GM19397 (cell line): Measurements from ENCODE around the gene TFPT.
A peak's percentile ranks its signal among the peaks of the same experiment; 100 is the strongest.

ENCODE experiments used
- ATAC-seq: cut with Tn5 transposase; IDR thresholded peaks from one replicate; pipeline ENCODE4 v1.9.1; 2021; ENCODE audit warnings: mild to moderate bottlenecking, moderate library complexity; ENCODE audit not compliant: unreplicated experiment

Gene TFPT, protein sequence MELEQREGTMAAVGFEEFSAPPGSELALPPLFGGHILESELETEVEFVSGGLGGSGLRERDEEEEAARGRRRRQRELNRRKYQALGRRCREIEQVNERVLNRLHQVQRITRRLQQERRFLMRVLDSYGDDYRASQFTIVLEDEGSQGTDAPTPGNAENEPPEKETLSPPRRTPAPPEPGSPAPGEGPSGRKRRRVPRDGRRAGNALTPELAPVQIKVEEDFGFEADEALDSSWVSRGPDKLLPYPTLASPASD

DNA sequence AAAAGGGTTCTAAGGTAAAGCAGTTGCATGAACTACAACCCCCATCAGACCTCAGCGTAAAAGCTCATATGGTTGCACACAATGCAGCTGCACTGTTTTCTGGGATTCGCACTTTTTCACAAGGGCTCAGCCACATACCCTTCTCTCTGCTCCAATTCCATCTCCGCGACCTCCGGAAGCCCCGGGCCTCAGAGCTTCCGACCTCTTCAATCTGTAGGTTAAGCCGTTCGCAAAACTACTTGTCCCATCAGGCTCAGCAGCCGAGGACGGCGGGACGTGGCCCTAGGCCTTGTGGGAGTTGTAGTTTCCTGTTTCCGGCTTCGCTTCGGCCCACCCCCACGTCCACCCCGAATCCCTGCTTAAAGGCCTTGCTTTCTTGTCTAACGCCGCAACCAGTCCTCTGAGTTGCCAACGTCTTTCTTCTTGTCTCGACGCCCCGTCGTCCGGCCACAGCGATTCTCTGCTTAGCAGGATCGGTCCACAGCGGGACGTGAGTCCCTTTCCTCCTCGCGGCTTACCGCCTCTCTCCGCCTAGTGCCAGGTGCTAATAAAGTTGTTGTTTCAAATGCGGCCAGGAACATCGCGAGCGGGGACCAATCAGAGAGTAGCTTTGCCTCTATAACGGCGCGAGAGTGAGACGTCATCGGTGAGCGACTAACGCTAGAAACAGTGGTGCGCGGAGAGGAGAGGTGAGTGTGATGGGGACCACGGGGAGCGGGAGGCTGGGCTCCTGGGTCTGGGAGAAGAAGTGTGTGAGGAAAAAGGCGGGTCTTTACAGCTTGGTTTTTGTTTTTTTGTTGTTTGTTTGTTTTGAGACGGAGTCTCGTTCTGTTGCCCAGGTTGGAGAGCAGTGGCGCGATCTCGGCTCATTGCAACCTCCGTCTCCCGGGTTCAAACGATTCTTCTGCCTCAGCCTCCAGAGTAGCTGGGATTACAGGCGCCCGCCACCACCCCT is at the start of gene TFPT, which contains the start of gene PRPF31:
TFPT (minus strand) TSS at position 549 of the 955 bp plus-strand sequence; CDS start at position 161, 388 bp downstream.
PRPF31 (plus strand) TSS at position 646 of the 955 bp plus-strand sequence. CDS start 2,525 bp downstream, outside the sequence.
- ATAC-seq, result peak; percentile 83

DNA sequence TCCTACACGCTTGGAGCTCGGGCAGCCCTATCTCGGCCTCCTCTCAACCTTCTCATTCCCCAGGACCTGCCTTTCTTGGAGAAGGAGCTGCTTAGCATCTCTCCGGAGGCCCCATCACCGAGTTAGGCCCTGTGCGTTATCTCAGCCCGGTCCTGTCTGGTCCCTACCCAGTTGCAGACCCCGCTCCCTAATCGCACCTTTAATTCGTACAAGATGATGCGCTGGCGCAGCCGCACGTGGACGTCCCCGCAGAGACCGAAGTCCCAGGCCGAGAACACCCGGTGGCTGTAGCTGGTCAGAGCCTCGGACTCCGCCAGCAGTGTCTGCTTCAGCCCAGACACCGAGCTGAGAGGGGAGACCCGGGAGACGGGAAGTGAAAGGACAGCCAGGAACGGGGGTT is 49.8 kb upstream of the TFPT start:
- ATAC-seq, result no peak

DNA sequence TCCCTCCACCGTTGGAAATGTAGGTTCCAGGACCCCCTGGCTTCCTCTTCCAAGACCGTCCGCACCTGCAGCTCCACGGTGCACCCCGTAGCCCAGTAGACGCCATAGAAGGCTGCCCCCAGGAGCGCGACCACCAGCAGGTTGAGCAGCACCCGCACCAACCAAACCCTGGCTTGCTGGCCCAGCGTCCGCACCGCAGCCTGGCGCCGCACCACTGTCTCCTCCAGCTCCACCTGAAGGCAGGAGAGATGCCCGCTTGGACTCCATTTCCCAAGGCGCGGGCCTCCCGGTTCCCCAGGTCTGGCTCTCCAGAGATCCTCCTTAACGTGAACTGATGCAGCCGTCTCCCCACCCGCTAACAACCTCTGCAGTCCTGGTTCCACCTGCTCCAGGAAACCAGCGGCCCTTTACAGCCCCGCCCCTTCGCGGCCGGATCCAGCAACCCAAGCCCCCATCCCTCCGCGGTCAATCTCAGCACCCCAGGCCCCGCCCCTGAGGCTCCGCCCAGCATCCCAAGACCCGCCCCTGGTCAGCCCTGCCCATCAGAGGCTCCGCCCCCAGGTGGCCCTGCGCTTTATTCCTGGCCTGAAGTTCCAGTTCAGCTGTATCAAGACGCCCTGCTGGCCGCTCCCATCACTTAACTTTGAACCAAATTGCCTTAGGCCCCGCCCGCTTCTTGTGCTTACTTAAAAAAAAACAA is 49.1 kb upstream of the TFPT start:
- no peak for ATAC-seq

DNA sequence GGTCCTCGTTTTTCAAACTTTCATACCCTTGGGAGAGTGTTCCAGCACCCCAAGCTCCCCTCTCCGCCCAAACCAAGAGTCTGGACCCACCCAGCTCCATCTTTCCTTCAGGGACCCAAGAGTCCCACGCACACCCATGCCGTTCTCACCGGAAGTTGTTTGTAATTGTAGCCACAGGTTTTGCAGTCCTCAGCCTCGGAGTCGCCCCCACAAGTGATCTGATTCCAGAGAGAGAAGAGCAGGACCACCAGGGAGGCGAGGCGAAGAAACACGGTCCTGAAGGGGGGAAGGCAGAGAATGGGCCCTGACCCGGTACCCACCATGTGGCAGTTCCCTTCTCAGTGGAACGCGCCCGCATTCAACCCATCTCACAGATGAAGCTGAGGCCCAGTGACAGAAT is 47.4 kb upstream of the TFPT start:
- ATAC-seq, result no peak

DNA sequence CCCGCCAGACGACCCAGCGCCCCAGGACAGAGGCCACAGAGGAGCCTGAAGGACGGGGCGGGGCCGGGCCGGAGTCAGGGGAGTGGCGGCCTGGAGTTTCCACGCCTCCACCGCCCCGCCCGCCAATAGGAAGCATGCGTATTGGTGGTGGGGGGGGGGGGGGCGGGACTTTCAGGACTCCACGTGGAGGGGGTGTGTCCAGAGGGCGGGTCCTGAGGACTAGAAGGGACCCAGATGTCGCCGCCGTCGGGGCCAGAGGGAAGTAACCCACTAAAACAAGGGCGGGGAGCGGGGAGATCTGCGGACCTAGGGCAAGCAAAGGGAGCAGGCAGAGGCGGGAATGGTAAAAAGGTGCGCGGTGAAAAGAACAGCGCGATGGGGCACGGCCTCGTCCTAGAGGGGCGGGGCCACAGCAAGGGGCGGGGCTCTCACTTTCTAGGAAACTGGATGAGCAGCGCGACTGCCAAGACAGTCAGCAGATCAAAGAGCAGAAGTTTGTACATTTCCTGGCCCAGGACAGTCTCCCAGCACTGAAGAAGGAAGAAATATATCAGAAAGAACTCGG is 46.9 kb upstream of the TFPT start:
- ATAC-seq, result no peak

DNA sequence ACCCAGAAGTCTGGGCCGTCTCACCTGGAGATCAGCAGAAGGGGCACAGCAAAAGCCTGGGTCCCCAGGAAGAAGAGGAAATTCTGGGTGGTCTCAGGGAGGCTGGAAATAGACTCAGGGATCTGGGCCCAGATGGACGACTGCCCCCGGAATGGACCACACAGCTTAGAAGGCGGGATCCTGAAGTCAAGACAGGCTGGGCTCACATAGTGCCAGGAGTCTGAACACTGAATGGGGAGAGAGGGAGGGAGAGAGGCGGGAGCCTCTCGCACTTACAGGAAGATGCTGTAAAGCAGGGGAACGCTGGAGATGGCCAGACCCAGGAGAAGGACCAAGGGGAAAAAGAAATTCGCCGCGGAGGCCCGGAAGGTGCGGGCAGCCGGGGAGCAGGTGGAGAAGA is 45.4 kb upstream of the TFPT start:
- no peak for ATAC-seq

DNA sequence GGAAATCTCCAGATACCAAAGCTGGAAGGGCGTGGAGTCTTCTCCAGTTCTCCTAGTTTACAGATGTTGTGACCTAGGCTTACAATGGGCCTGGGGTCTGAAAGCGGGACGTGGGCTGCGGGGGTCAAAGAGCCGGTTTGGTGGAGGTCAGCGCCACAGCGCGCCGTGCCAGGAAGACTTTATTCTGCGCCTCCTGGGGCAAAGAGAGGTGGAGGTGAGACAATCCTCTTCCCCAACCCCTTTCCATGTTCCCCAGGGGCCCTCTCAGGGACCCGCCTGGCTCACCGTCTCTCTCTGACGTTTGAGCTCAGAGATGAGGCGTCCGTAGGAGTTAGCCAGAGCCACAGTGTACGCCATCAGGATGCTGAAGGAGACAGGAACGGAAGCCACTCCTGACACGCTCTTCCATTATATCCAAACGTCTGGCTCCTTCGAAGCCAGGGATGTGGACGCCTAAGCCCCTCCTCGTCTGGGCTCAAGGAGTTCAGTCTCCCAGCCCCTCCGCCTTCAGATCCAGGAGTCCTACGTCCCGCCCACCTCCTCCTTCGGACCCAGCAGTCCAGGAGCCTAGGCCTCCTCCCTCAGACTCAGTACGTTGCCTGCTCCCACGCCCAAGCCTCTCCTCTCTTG is 44.8 kb upstream of the TFPT start:
- ATAC-seq, result no peak

DNA sequence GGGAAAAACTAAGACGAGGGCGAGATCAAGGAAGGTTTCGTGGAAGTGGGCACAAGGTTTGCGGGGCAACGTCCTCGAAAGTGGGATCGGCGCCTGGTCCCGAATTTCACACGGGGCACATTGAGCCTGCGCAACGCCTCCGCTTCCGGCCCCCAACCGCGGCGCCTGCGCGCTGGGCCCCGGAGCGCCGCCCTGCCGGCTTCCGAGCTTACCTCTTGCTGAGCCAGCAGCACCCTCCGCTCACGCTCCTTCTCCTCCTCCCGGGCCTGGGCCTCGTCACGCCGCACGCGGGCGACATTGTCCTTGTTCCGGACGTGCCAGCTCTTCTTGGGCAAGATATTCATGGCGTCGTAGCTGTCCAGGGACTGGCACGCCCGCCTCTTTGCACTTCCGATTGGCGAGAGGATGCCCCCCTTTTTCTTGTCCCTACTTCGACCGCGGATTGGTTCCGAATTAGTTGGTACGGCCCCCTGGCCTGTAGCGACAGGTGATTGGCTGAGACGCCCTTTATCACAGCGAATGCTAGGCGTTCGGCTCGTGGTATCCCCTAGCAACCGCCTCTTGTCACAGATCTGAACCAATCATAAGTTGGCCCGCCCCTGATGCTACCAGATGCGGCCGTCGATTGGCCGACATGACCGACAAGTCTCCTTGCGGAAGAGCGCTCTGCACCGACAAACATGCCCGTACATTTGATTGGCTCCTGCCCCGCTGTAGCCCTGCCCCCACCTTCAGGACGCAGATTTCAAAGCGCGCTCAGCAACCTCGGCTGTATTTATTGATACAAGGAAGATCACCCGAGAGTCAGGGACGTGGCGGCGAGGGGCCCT is 44.1 kb upstream of the TFPT start, which contains the start of gene LENG1:
LENG1 (minus strand) TSS at position 370 of the 830 bp plus-strand sequence; CDS start at position 344, 26 bp downstream.
- ATAC-seq, result peak; percentile 89

DNA sequence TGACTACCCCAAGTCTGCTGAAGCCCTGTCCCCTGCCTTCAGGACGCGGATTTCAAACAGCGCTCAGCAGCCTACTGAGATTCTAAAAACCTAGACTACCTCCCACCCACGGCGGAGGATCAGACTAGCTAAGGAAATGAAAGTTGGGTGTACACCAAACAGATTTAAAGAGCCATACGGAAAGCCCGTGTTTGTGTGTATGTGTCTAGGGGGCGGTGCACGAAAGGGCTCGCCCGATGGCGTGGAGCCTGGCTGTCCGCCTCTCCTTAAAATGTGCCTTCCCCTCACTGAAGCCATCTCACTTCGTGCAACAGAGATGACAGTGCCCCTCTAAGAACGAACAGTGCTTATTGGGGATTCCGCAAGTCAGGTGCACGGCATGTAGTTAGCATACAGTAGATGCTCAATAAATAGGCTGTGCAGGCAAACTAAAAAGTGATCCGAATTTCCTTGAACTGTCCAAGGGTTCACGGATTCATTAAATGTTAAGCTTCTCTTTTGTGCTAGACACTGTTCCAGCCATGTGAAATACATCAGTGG is 43.4 kb upstream of the TFPT start:
- no peak for ATAC-seq

DNA sequence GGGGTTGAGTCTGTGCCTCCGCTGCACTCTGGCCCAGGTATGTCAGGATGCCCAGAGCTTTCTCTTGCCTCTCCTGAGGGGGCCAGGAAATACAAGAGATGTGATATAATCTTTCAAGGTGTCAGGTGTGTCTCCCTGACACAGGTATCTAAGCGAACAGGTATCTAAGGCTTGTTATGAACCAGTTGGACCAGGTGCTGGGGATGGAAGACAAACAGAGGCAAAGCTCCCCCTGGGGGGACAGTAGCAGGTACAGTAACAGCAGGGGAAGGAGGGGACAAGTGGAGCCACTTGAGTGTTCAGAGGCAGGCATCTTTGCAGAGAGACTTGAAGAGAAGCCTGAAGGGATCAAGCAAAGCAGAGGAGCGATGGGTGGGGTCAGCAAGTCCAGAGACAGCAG is 41.5 kb upstream of the TFPT start:
- no peak for ATAC-seq

DNA sequence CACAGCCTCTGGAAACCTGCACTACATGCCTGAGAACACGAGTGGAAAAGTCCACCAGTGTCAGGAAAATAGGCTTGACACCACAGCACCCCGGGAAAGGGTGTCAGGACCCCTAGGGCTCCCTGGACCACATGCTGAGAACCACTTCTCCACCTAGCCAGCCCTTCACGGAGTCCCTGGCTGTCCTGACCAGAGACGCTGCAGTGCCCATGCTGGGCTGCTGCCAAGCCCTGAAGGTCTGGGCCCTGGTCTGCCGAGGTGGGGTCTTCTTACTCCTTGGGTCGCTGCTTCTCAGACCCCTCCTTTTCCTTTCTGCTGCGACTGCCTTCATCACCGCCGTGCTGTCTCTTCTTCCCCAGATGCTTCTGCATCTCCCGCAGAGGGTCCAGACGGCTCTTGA is 41.0 kb upstream of the TFPT start:
- no peak for ATAC-seq

DNA sequence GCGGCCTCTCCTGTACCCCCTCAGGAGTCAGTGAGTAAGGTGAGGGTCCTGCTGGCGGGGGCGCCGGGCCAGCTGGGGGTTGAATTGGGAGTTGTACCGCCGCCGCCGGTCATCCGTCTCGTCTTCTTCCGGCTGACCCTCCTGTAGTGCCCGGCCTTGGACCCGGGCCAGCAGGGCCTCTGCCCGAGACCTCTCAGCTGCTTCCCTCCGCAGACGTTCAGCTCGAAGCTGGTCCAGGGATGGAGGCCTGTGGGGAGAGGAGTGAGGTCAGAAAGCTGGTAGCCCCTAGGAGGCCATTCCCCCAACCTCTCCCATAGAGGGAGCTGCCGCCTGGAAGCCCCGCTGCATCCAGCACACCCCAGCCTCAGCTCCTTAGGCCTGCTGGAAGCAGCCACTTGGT is 40.2 kb upstream of the TFPT start:
- no peak for ATAC-seq

DNA sequence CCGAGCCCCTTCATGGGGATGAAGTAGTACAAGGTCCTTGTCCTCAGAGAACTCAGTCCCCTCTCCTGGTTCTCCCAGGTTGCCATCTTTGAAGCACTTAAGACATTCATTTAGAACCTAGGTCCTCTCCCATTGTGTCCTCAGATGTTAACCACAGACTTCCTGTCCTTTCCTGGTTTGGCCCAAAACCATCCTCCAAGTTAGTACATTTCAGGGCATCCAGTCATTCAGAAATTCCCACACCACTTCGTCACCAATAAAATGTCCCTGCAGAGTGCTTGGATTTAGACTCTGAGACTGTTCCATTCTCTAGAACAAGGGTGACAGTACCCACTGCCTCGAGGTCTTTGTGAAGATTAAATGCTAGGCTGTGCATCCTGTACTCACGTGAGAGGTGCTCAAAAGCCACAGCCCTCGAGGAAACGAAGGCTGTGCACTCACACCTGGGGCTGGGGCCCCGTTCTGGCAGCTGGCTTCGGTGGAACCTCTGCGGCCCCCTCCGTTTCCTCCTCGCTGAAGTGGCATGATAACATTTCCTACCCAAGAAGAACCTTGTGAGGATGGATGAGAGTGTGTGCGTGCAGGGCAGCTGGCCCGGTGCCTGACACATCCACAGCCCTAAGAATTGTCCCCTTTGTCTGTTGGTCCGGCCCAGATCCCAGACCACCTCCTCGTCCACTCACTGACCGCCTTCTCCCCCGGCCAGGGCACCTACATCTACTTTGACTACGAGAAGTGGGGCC is 39.3 kb upstream of the TFPT start:
- no peak for ATAC-seq

DNA sequence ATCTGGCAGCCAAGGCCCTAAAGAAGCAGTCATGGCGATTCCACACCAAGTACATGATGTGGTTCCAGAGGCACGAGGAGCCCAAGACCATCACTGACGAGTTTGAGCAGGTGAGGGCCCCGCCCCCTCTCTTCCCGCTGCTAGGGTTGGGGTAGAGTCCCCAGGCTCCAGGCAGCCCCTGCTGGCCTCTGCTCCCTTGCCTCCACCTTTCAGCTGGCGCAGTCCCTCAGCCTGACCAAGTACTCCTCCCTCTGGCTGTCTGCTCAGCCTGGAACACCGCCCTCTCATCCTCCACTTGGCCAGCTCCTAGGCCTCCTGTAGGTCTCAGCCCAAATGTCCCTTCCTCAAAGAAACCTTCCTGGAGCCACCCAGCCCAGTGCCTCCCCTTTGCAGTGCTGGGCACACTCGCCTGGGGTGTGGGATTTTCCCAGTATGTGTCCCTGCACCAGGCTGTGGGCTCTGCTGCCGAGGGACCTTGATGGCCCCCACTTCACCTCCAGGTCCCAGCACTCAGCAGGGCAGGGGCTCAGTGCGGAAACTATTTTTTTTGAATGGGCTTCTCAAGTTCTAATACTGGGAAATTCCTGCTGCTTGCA is 38.4 kb upstream of the TFPT start:
- no peak for ATAC-seq

DNA sequence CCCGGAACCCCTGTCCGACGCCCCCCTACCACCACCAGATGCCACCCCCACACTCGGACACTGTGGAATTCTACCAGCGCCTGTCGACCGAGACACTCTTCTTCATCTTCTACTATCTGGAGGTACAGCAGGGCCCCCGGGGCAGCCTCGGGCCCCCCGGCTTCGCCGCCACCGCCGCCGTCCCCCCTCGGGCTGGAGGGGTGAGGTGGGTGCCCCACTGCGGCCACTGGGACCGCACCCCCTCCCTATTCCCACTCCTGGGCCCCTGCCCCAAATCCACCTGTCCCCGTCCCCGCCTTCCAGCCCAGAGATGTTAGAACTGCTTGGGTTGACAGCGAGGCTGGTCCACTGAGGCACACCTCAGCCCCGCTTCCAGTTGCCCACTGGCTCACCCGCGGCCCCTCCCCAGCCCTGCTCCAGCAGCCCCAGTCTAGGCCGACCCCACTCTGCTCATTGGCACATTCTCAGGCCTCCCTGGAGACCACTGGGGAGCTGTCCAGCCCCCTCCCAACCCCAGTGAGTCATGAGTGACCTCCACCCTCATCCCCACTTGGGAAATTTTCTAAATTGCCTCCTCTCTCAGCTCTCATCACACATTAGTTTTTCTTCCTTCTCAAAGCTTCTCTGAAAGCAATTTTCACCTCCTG is 37.5 kb upstream of the TFPT start:
- no peak for ATAC-seq

DNA sequence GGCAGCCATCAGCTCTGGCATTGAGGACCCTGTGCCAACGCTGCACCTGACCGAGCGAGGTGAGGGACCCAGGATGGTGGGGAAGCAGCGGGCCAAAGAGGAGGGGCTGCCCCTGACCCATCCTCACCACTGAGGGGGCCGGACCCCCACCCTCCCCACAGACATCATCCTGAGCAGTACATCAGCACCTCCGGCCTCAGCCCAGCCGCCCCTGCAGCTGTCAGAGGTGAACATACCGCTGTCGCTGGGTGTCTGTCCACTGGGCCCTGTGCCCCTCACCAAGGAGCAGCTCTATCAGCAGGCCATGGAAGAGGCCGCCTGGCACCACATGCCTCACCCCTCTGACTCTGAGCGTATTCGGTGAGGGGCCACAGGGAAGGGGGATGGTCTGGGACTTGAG is 36.8 kb upstream of the TFPT start:
- no peak for ATAC-seq

DNA sequence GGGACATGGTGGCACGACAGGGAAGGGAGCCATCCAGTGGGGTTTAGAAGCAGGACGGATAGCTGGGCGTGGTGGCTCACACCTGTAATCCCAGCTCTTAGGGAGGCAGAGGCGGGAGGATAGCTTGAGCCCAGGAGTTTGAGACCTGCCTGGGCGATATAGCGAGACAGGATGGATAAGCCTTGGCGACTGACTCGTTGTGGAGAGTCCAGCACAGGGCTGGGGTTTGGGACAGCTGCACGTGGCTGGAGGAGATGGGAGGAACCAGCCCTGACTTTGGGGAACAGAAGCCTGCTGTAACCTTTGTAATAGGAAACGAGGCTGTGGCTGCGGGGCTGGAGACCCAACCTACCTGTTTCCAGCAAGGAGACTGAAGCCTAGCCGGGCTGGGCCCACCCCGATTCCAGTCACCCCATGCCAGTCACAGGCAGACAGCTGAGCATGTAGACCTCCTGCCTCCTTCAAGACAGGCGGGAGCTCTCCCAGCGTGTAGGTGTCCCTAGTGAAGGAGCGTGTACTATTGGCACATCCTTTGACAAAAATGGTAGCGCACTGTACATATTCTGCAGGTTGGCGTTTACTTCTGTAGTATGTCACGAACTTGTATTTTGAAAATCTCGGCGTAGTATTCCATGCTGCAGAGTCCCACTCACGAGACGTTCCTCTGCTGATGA is 36.0 kb upstream of the TFPT start:
- no peak for ATAC-seq
